HEK293T (cell line): ENCODE results near the gene PFN3.

ENCODE experiments used
- ARNT ChIP-seq: fragments of 450-650 bp; IDR thresholded peaks from 2 replicates; pipeline ENCODE4 v1.6.1; 2017; ENCODE audit warnings: mild to moderate bottlenecking
- BHLHE40 ChIP-seq: fragments of 450-650 bp; IDR thresholded peaks from 2 replicates; pipeline ENCODE4 v1.6.1; 2016; ENCODE audit warnings: mild to moderate bottlenecking, moderate library complexity, borderline replicate concordance
- CTBP1 ChIP-seq: fragments of 450-650 bp; IDR thresholded peaks from 2 replicates; pipeline ENCODE4 v1.6.1; 2016; ENCODE audit warnings: borderline replicate concordance
- FOXM1 ChIP-seq: fragments of 450-650 bp; IDR thresholded peaks from 2 replicates; pipeline ENCODE4 v1.6.1; 2017; ENCODE audit warnings: mild to moderate bottlenecking, borderline replicate concordance
- L3MBTL2 ChIP-seq: fragments of 450-650 bp; conservative IDR thresholded peaks from 2 replicates; pipeline ENCODE4 v1.6.1; 2016; ENCODE audit warnings: mild to moderate bottlenecking
- NFRKB ChIP-seq: fragments of 450-650 bp; IDR thresholded peaks from 2 replicates; pipeline ENCODE4 v1.6.1; 2016; ENCODE audit warnings: mild to moderate bottlenecking, moderate library complexity
- SP1 ChIP-seq: fragments of 450-650 bp; IDR thresholded peaks from 2 replicates; pipeline ENCODE4 v1.6.1; 2017
- SUZ12 ChIP-seq: fragments of 450-650 bp; IDR thresholded peaks from 2 replicates; pipeline ENCODE4 v1.6.1; 2016; ENCODE audit warnings: mild to moderate bottlenecking

DNA sequence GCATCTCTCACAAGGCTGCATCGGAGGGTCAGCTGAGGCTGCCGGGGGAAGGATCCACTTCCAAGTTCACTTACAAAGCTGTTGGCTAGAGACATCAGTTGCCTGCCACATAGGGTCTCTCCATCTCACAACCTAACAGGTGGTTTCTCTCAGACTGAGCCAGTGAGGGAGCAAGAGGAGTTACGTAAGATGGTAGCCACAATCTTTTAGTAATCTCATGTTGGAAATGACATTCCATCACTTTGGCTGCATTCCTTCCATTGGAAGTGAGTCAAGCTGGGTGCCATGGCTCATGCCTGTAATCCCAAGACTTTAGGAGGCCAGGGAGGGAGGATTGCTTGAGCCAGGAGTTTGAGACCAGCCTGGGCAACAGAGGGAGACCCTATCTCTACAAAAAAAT, 18.6 kb upstream of the PFN3 start:
- TF ChIP-seq SUZ12 (no peak), NFRKB (no peak), L3MBTL2 (no peak), ARNT (no peak), SP1 (no peak), FOXM1 (no peak), CTBP1 (no peak), BHLHE40 (no peak)
